Measurements from ENCODE around the gene NAXD.
"Not testable (repeated sequence)": the region's sequence is repeated elsewhere in the genome, so short reads cannot be mapped to it uniquely, and the experiment has no call there.

The NAXD gene

DNA sequence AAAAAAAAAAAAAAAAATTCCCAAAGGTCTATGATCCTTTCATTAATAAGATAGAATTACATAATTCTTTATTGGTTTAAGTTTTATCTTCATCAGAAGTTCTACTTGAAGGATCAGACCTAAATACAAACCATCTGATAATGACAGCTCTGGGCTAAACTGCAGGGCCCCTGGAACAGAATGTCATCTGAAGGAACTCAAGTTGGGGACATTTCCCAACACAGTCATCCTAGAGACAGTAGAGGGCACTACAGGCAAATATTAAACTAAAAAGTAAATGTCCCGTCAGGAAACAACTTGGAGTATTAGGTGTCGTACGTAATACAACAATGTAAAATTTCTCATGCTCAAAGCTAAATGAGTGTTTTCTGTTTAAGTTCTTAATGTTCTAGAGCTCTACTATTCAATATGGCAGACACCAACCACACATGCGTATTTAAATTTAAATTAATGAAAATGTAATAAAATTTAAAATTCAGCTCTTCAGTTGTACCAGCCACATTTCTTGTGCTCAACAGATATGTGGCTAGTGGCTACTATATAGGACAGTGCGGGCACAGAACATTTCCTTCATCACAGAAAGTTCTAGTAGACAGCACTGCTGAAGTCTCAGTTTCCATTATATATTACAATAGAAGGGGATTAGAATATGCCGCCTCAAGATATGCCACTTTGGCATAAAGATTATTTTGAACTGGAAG lies 21.8 kb upstream of the NAXD start:
- H3K4me3 ChIP-seq (ENCODE audit: control insufficient read depth, low read depth, low read length), result no peak overlapping the region
- TF ChIP-seq, protein P1, sequence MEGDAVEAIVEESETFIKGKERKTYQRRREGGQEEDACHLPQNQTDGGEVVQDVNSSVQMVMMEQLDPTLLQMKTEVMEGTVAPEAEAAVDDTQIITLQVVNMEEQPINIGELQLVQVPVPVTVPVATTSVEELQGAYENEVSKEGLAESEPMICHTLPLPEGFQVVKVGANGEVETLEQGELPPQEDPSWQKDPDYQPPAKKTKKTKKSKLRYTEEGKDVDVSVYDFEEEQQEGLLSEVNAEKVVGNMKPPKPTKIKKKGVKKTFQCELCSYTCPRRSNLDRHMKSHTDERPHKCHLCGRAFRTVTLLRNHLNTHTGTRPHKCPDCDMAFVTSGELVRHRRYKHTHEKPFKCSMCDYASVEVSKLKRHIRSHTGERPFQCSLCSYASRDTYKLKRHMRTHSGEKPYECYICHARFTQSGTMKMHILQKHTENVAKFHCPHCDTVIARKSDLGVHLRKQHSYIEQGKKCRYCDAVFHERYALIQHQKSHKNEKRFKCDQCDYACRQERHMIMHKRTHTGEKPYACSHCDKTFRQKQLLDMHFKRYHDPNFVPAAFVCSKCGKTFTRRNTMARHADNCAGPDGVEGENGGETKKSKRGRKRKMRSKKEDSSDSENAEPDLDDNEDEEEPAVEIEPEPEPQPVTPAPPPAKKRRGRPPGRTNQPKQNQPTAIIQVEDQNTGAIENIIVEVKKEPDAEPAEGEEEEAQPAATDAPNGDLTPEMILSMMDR (conservative IDR thresholded peaks at IDR 0.05; ENCODE audit: control insufficient read depth, insufficient read depth, low read depth, low read length), result peak; percentile 63
- peak; percentile 75 for DNase-seq (ENCODE audit: low read depth)

- H3K4me3 ChIP-seq (ENCODE audit: control insufficient read depth, low read depth, low read length), result no peak overlapping the region
- DNase-seq (ENCODE audit: low read depth), result no peak
- TF ChIP-seq, protein P1 (conservative IDR thresholded peaks at IDR 0.05; ENCODE audit: control insufficient read depth, insufficient read depth, low read depth, low read length), result no peak
Measured at GRCh38 chr13:110597041-110597689, 18.2 kb upstream of the NAXD start.

DNA sequence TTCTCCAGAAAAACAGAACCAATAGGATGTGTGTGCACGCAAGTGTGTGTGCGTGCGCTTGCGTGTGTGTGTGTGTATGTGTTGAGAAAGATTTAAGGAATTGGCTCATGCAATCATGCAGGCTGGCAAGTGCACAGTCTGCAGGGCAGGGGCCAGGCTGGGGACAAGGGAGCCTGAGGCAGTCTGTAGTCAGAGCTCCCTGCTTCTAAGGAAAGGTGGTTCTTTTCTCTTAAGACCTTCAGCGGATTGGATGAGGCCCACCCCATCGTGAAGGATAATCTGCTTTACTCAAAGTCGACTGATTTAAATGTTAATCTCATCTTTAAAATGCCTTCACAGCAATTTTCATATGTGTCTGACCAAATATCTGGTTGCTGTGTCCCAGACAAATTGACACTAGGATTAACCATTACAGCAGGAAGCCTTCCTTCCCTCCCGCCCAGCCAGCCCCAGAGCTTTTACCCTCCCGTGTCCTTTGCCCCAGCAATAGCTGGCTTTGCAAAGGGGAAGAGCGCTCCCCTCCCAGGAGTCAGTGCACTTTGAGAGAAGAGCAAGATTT lies 15.0 kb upstream of the NAXD start:
- DNase-seq (ENCODE audit: low read depth), result no peak
- TF ChIP-seq, protein P1 (conservative IDR thresholded peaks at IDR 0.05; ENCODE audit: control insufficient read depth, insufficient read depth, low read depth, low read length), result no peak

GRCh38 chr13:110600980-110601379 lies 14.4 kb upstream of the NAXD start:
- TF ChIP-seq, protein P1 (conservative IDR thresholded peaks at IDR 0.05; ENCODE audit: control insufficient read depth, insufficient read depth, low read depth, low read length), result no peak

More for the DNA sequence above, 15.0 kb upstream of the NAXD start:
- H3K4me3 ChIP-seq (ENCODE audit: control insufficient read depth, low read depth, low read length), result no peak overlapping the region

DNA sequence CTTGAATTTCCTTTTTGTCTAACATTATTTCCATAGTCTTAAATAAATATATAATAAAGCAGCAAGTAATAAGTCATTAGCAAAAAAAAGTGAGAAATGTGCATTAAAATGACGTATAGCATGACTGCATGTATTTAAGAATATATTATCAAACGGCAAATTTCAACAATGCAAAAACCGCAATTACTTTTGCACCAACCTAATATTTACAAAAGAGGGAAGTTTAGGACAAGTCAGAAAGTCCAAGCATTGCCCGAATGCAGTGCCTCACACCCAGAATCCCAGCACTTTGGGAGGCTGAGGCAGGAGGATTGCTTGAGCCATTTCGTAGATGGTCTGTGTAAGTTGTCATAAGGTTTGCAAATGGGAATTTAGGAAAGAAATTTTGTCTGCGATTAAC lies 10.2 kb upstream of the NAXD start:
- no peak for DNase-seq (ENCODE audit: low read depth)
- no peak overlapping the region for H3K4me3 ChIP-seq (ENCODE audit: control insufficient read depth, low read depth, low read length)
- TF ChIP-seq, protein P1 (conservative IDR thresholded peaks at IDR 0.05; ENCODE audit: control insufficient read depth, insufficient read depth, low read depth, low read length), result no peak

More at GRCh38 chr13:110600980-110601379, 14.4 kb upstream of the NAXD start:
- DNase-seq (ENCODE audit: low read depth), result no peak
- no peak overlapping the region for H3K4me3 ChIP-seq (ENCODE audit: control insufficient read depth, low read depth, low read length)

GRCh38 chr13:110606281-110606680 lies 9.1 kb upstream of the NAXD start:
- H3K4me3 ChIP-seq (ENCODE audit: control insufficient read depth, low read depth, low read length); DNase-seq (ENCODE audit: low read depth): not testable (repeated sequence)

GRCh38 chr13:110607675-110608224 lies 7.6 kb upstream of the NAXD start:
- no peak overlapping the region for H3K4me3 ChIP-seq (ENCODE audit: control insufficient read depth, low read depth, low read length)
- DNase-seq (ENCODE audit: low read depth), result no peak
- TF ChIP-seq, protein P1 (conservative IDR thresholded peaks at IDR 0.05; ENCODE audit: control insufficient read depth, insufficient read depth, low read depth, low read length), result no peak
